Muscle of back (tissue), 11 donors: Measurements from ENCODE around the gene RPL18A. TPM values are rescaled to one million over a fixed set of nuclear protein-coding genes. Genes with fewer than 3 reads are reported as not detected.

ENCODE experiments used
- DNase-seq, 3 donors: peaks; one replicate each; pipeline versions ENCODE4 v3.0.0 to v3.0.0-alpha.2; 2013
- polyA plus RNA-seq, 10 donors: library from polyadenylated mRNA; unstranded; fragments of 120-200 nt; gene quantifications; one replicate each; pipeline ENCODE4 v1.2.1, GENCODE V29; 2013; ENCODE audit not compliant: insufficient read length in 10 of 10

The RPL18A gene
- polyA plus RNA-seq, 10 donors = 1,678 to 3,130 (median 2,192) TPM

GRCh38 chr19:17889609-17890214, 30.0 kb downstream of the RPL18A start:
- DNase-seq = peak; percentile 16 to 72 (median 36)

GRCh38 chr19:17893766-17894165, 34.1 kb downstream of the RPL18A start:
- DNase-seq = no peak

- peak; percentile 1 to 14 (median 4) for DNase-seq
Observed at GRCh38 chr19:17902701-17903100, 43.0 kb downstream of the RPL18A start.

GRCh38 chr19:17908244-17908643, 48.5 kb downstream of the RPL18A start:
- DNase-seq = no peak

GRCh38 chr19:17909003-17909732, 49.5 kb downstream of the RPL18A start:
- DNase-seq = no peak

GRCh38 chr19:17910791-17911360, 51.2 kb downstream of the RPL18A start:
- DNase-seq = no peak

Other genes with a start within 250 kb of the RPL18A start
- under 1 TPM; 0.04 to 0.36 (median 0.15) TPM for gene UNC13A, start 171.6 kb upstream of the RPL18A start, polyA plus RNA-seq
- gene MAP1S, start 140.4 kb upstream of the RPL18A start, polyA plus RNA-seq = 10 to 100 TPM; 17.3 to 38.1 (median 29.0) TPM
- 1 to 10 TPM in 3 of 10 donors, under 1 TPM in 7; 0.29 to 1.7 (median 0.80) TPM for gene FCHO1, start 108.4 kb upstream of the RPL18A start, polyA plus RNA-seq
- under 1 TPM in 4 of 10 donors, not detected in 6; 0.05 to 0.71 (median 0.15) TPM for gene B3GNT3, start 64.8 kb upstream of the RPL18A start, polyA plus RNA-seq
- under 1 TPM in 2 of 10 donors, not detected in 8; 0.16 to 0.24 TPM for gene INSL3, start 38.4 kb upstream of the RPL18A start, polyA plus RNA-seq
- gene JAK3, start 11.9 kb upstream of the RPL18A start, polyA plus RNA-seq = 1 to 10 TPM; 1.1 to 5.9 (median 2.1) TPM
- gene SLC5A5, start 12.0 kb downstream of the RPL18A start, polyA plus RNA-seq = under 1 TPM in 4 of 10 donors, not detected in 6; 0.06 to 0.11 (median 0.10) TPM
- 10 to 100 TPM; 39.1 to 76.0 (median 46.1) TPM for gene CCDC124, start 73.1 kb downstream of the RPL18A start, polyA plus RNA-seq
- gene KCNN1, start 107.2 kb downstream of the RPL18A start, polyA plus RNA-seq = 1 to 10 TPM in 6 of 10 donors, under 1 TPM in 4; 0.43 to 3.4 (median 1.3) TPM
- gene ARRDC2, start 148.3 kb downstream of the RPL18A start, polyA plus RNA-seq = 1 to 10 TPM; 3.6 to 5.9 (median 4.7) TPM
- 1 to 10 TPM in 1 of 10 donors, under 1 TPM in 9; 0.10 to 1.6 (median 0.39) TPM for gene IL12RB1, start 227.0 kb downstream of the RPL18A start, polyA plus RNA-seq
- gene MAST3, start 237.9 kb downstream of the RPL18A start, polyA plus RNA-seq = 10 to 100 TPM in 1 of 10 donors, 1 to 10 TPM in 9; 5.7 to 13.6 (median 8.8) TPM